Regular cardiac myocyte (primary cell): ENCODE results near the gene FAAH2. TPM values are rescaled to one million over a fixed set of nuclear protein-coding genes. Genes with fewer than 3 reads are reported as not detected.

Experiments used
- total RNA-seq: library from RNA; depleted of rRNA; stranded (reverse); fragments of >200 nt; gene quantifications from 2 replicates; pipeline ENCODE4 v1.2.3, GENCODE V29; 2014

FAAH2 gene
- total RNA-seq: not detected in 2 replicates

GRCh38 chrX:57286507-57287251 lies at the start of gene FAAH2:
Gene FAAH2 (plus strand): TSS chrX:57286706. CDS start chrX:57286826, 120 bp downstream.

Other genes starting within 250 kb of the FAAH2 start
- 5.2 and 7.9 TPM in 2 replicates for gene SPIN2B, start 165.2 kb upstream of the FAAH2 start, total RNA-seq
- gene SPIN2A, start 149.3 kb upstream of the FAAH2 start, total RNA-seq: 0.28 and 0.38 TPM in 2 replicates